Astrocyte (in vitro differentiated cells and primary cell): ENCODE measurements around the gene DIDO1. TPM values are rescaled to one million over a fixed set of nuclear protein-coding genes. Genes with fewer than 3 reads are reported as not detected.

Experiments used
- DNase-seq: peaks from one replicate; pipeline ENCODE4 v3.0.0-alpha.2; 2010; ENCODE audit warnings: low read depth
- FAIRE-seq: peaks from 2 replicates; lab custom pipeline; 2011; peaks lifted over from hg19 to GRCh38; lab: Jason Lieb, UNC
- H2AFZ ChIP-seq: 2 replicates; pipeline ENCODE4 v1.6.0; 2012; ENCODE audit warnings: low read depth, low read length, inconsistent platforms
- H3K27ac ChIP-seq: 2 replicates; pipeline ENCODE4 v1.5.1; 2011; ENCODE audit warnings: low read depth, low read length, inconsistent platforms
- H3K27me3 ChIP-seq: 2 replicates; pipeline ENCODE4 v1.6.0; 2011; ENCODE audit warnings: low read length, inconsistent platforms; ENCODE audit not compliant: insufficient read depth
- H3K36me3 ChIP-seq: 2 replicates; pipeline ENCODE4 v1.5.1; 2011; ENCODE audit warnings: low read length, inconsistent platforms; ENCODE audit not compliant: insufficient read depth
- H3K4me1 ChIP-seq: 2 replicates; pipeline ENCODE4 v1.5.1; 2011; ENCODE audit warnings: low read length, inconsistent platforms; ENCODE audit not compliant: insufficient read depth
- H3K4me2 ChIP-seq: 2 replicates; pipeline ENCODE4 v1.6.0; 2012; ENCODE audit warnings: low read length, inconsistent platforms
- H3K4me3 ChIP-seq: 2 replicates; pipeline ENCODE4 v1.5.1; 2011; ENCODE audit warnings: low read depth, mild to moderate bottlenecking, low read length, inconsistent platforms; ENCODE audit not compliant: insufficient read depth
- H3K79me2 ChIP-seq: 2 replicates; pipeline ENCODE4 v1.6.0; 2012; ENCODE audit warnings: mild to moderate bottlenecking, low read length, inconsistent platforms; ENCODE audit not compliant: insufficient read depth
- H3K9ac ChIP-seq: 2 replicates; pipeline ENCODE4 v1.6.0; 2012; ENCODE audit warnings: mild to moderate bottlenecking, low read length, inconsistent platforms
- H3K9me3 ChIP-seq: 2 replicates; pipeline ENCODE4 v1.5.1; 2012; ENCODE audit warnings: low read depth, mild to moderate bottlenecking, low read length, inconsistent platforms; ENCODE audit not compliant: insufficient read depth
- H4K20me1 ChIP-seq: 2 replicates; pipeline ENCODE4 v1.6.0; 2012; ENCODE audit warnings: low read length, inconsistent platforms; ENCODE audit not compliant: insufficient read depth
- H3K27ac Mint-ChIP-seq: one replicate; pipeline ENCODE4 v1.8.0; 2021; ENCODE audit warnings: mild to moderate bottlenecking, mixed read lengths; ENCODE audit not compliant: unreplicated experiment
- H3K27me3 Mint-ChIP-seq: one replicate; pipeline ENCODE4 v1.8.0; 2021; ENCODE audit warnings: low read depth, mixed read lengths; ENCODE audit not compliant: unreplicated experiment
- H3K36me3 Mint-ChIP-seq: one replicate; pipeline ENCODE4 v1.8.0; 2021; ENCODE audit warnings: low read depth, mixed read lengths; ENCODE audit not compliant: unreplicated experiment
- H3K4me1 Mint-ChIP-seq: one replicate; pipeline ENCODE4 v1.8.0; 2021; ENCODE audit warnings: low read depth, mixed read lengths; ENCODE audit not compliant: unreplicated experiment
- H3K4me3 Mint-ChIP-seq: one replicate; pipeline ENCODE4 v1.8.0; 2021; ENCODE audit warnings: mild to moderate bottlenecking, moderate library complexity, mixed read lengths; ENCODE audit not compliant: unreplicated experiment
- H3K9me3 Mint-ChIP-seq: one replicate; pipeline ENCODE4 v1.8.0; 2021; ENCODE audit warnings: mild to moderate bottlenecking, mixed read lengths; ENCODE audit not compliant: unreplicated experiment
- CTCF ChIP-seq: IDR thresholded peaks from 2 replicates; pipeline ENCODE4 v1.5.1; 2011; ENCODE audit warnings: low read depth, mild to moderate bottlenecking, inconsistent platforms, low read length, moderate library complexity; ENCODE audit not compliant: insufficient read depth
- EZH2 ChIP-seq: IDR thresholded peaks from 2 replicates; pipeline ENCODE4 v1.6.1; 2012; ENCODE audit warnings: mild to moderate bottlenecking, low read length, inconsistent platforms; ENCODE audit not compliant: insufficient read depth
- total RNA-seq: library from RNA; stranded (reverse); gene quantifications from 2 replicates; pipeline ENCODE4 v1.2.1, GENCODE V29; 2021

Gene DIDO1
- total RNA-seq, 1 donor from 2014 or later: 39.0 TPM

- Histone ChIP-seq H3K4me3 (no peak overlapping the region), H4K20me1 (no peaks in the 10 kb centered on the region), H3K4me2 (no peak overlapping the region), H3K4me1 (peaks cover 7% of the 10 kb centered on the region), H3K9me3 (no peaks in the 10 kb centered on the region), H3K79me2 (no peaks in the 10 kb centered on the region), H3K9ac (no peak overlapping the region), H3K27ac (no peak overlapping the region), H2AFZ (no peak overlapping the region), H3K27me3 (no peaks in the 10 kb centered on the region), H3K36me3 (no peaks in the 10 kb centered on the region)
- Mint-ChIP-seq H3K4me1 (peaks cover 5% of the 10 kb centered on the region), H3K4me3 (no peak overlapping the region), H3K36me3 (peaks cover 4% of the 10 kb centered on the region), H3K9me3 (no peaks in the 10 kb centered on the region), H3K27me3 (peaks cover 5% of the 10 kb centered on the region), H3K27ac (no peak overlapping the region)
- TF ChIP-seq CTCF (no peak), EZH2 (no peak)
- FAIRE-seq (no peak), DNase-seq (no peak)
These were observed 30.3 kb upstream of the DIDO1 start for GRCh38 chr20:62956387-62957135.

- Mint-ChIP-seq H3K4me3 (no peak overlapping the region), H3K27me3 (peaks cover 5% of the 10 kb centered on the region), H3K36me3 (peaks cover 11% of the 10 kb centered on the region), H3K9me3 (no peaks in the 10 kb centered on the region), H3K27ac (no peak overlapping the region), H3K4me1 (peaks cover 5% of the 10 kb centered on the region)
- Histone ChIP-seq H2AFZ (no peak overlapping the region), H3K79me2 (no peaks in the 10 kb centered on the region), H3K9ac (no peak overlapping the region), H3K4me2 (no peak overlapping the region), H3K4me1 (peaks cover 7% of the 10 kb centered on the region), H3K27ac (no peak overlapping the region), H3K9me3 (no peaks in the 10 kb centered on the region), H3K4me3 (no peak overlapping the region), H3K36me3 (no peaks in the 10 kb centered on the region), H4K20me1 (no peaks in the 10 kb centered on the region), H3K27me3 (no peaks in the 10 kb centered on the region)
- DNase-seq: no peak
- FAIRE-seq: no peak
- TF ChIP-seq EZH2 (no peak), CTCF (no peak)
These were observed 29.4 kb upstream of the DIDO1 start for GRCh38 chr20:62955519-62956386.
